ENCODE data around the gene TNPO1. TPM values are rescaled to one million over a fixed set of nuclear protein-coding genes. Genes with fewer than 3 reads are reported as not detected.

The TNPO1 gene
- total and polyA plus RNA-seq, 2 of the 13 experiments (the other 11 are each of a cell fraction or from before 2014, with no cell fraction given), result 26.7 to 123 TPM

DNA sequence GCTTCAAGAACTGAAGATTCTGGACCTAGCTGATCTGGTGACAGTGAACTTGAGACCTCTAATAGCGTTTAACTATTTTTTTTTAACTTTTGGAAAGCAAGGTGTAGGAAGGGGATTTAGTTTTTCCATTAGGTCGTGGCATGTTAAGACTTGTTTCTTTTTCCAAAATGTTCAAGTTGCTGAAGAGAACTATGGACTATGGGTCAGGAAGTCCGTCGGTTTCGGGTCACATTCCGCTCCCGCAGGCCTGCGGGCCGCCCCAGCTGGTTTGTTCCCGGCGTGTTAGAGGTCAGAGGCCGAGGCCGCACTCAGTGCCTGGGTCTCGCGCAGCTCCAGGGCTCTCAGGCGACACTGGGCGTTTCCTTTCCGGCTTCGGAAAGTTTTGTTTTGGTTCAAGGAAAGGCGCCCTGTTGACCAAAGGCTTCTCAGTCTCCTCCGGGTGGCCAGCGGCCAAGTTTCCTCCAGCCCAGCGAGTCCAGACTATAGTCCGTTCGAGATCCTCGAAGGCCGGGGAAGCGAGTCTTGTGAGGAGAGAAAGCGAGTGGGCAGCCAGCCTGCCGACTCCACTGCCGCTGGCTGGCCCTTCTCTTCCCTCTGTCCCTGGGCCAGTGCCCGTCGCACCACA, 138.8 kb downstream of the TNPO1 start (continued):
- TF ChIP-seq, protein P1, sequence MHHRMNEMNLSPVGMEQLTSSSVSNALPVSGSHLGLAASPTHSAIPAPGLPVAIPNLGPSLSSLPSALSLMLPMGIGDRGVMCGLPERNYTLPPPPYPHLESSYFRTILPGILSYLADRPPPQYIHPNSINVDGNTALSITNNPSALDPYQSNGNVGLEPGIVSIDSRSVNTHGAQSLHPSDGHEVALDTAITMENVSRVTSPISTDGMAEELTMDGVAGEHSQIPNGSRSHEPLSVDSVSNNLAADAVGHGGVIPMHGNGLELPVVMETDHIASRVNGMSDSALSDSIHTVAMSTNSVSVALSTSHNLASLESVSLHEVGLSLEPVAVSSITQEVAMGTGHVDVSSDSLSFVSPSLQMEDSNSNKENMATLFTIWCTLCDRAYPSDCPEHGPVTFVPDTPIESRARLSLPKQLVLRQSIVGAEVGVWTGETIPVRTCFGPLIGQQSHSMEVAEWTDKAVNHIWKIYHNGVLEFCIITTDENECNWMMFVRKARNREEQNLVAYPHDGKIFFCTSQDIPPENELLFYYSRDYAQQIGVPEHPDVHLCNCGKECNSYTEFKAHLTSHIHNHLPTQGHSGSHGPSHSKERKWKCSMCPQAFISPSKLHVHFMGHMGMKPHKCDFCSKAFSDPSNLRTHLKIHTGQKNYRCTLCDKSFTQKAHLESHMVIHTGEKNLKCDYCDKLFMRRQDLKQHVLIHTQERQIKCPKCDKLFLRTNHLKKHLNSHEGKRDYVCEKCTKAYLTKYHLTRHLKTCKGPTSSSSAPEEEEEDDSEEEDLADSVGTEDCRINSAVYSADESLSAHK (CRISPR knock-in tag; IDR thresholded peaks at IDR 0.05; ENCODE audit: borderline replicate concordance), result no peak
- TF ChIP-seq ZMYM3 (CRISPR knock-in tag; IDR thresholded peaks at IDR 0.05), result 0 out of 2 replicates have a peak, but pooled peaks have one; percentile 29
- no peak for TF ChIP-seq SRSF4 (IDR thresholded peaks at IDR 0.05; ENCODE audit: low read depth, low read length, poor library complexity, severe bottlenecking)
- TF ChIP-seq PHF5A (CRISPR knock-in tag; IDR thresholded peaks at IDR 0.05; ENCODE audit: low read depth, unreplicated experiment), result no peak
- TF ChIP-seq, protein P2, sequence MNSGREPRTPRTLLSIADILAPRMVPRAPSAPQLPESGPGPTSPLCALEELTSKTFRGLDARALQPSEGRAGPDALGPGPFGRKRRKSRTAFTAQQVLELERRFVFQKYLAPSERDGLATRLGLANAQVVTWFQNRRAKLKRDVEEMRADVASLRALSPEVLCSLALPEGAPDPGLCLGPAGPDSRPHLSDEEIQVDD (CRISPR knock-in tag; IDR thresholded peaks at IDR 0.05; ENCODE audit: borderline replicate concordance), result no peak; the same call in 1 of the 2 replicates
- TF ChIP-seq, protein P3, sequence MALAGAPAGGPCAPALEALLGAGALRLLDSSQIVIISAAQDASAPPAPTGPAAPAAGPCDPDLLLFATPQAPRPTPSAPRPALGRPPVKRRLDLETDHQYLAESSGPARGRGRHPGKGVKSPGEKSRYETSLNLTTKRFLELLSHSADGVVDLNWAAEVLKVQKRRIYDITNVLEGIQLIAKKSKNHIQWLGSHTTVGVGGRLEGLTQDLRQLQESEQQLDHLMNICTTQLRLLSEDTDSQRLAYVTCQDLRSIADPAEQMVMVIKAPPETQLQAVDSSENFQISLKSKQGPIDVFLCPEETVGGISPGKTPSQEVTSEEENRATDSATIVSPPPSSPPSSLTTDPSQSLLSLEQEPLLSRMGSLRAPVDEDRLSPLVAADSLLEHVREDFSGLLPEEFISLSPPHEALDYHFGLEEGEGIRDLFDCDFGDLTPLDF (CRISPR knock-in tag; IDR thresholded peaks at IDR 0.05), result no peak
- TF ChIP-seq MYNN (CRISPR knock-in tag; IDR thresholded peaks at IDR 0.05; ENCODE audit: low read depth), result no peak
- TF ChIP-seq, protein P4, sequence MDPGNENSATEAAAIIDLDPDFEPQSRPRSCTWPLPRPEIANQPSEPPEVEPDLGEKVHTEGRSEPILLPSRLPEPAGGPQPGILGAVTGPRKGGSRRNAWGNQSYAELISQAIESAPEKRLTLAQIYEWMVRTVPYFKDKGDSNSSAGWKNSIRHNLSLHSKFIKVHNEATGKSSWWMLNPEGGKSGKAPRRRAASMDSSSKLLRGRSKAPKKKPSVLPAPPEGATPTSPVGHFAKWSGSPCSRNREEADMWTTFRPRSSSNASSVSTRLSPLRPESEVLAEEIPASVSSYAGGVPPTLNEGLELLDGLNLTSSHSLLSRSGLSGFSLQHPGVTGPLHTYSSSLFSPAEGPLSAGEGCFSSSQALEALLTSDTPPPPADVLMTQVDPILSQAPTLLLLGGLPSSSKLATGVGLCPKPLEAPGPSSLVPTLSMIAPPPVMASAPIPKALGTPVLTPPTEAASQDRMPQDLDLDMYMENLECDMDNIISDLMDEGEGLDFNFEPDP (CRISPR knock-in tag; conservative IDR thresholded peaks at IDR 0.05), result no peak
- TF ChIP-seq, protein P5, sequence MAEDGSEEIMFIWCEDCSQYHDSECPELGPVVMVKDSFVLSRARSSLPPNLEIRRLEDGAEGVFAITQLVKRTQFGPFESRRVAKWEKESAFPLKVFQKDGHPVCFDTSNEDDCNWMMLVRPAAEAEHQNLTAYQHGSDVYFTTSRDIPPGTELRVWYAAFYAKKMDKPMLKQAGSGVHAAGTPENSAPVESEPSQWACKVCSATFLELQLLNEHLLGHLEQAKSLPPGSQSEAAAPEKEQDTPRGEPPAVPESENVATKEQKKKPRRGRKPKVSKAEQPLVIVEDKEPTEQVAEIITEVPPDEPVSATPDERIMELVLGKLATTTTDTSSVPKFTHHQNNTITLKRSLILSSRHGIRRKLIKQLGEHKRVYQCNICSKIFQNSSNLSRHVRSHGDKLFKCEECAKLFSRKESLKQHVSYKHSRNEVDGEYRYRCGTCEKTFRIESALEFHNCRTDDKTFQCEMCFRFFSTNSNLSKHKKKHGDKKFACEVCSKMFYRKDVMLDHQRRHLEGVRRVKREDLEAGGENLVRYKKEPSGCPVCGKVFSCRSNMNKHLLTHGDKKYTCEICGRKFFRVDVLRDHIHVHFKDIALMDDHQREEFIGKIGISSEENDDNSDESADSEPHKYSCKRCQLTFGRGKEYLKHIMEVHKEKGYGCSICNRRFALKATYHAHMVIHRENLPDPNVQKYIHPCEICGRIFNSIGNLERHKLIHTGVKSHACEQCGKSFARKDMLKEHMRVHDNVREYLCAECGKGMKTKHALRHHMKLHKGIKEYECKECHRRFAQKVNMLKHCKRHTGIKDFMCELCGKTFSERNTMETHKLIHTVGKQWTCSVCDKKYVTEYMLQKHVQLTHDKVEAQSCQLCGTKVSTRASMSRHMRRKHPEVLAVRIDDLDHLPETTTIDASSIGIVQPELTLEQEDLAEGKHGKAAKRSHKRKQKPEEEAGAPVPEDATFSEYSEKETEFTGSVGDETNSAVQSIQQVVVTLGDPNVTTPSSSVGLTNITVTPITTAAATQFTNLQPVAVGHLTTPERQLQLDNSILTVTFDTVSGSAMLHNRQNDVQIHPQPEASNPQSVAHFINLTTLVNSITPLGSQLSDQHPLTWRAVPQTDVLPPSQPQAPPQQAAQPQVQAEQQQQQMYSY (CRISPR knock-in tag; IDR thresholded peaks at IDR 0.05), result no peak
- TF ChIP-seq IRF2 (CRISPR knock-in tag; IDR thresholded peaks at IDR 0.05), result no peak
- TF ChIP-seq ZNF10 (CRISPR knock-in tag; IDR thresholded peaks at IDR 0.05; ENCODE audit: borderline replicate concordance, low read depth), result no peak
- TF ChIP-seq, protein P6, sequence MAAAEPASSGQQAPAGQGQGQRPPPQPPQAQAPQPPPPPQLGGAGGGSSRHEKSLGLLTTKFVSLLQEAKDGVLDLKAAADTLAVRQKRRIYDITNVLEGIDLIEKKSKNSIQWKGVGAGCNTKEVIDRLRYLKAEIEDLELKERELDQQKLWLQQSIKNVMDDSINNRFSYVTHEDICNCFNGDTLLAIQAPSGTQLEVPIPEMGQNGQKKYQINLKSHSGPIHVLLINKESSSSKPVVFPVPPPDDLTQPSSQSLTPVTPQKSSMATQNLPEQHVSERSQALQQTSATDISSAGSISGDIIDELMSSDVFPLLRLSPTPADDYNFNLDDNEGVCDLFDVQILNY (CRISPR knock-in tag; conservative IDR thresholded peaks at IDR 0.05), result no peak
- TF ChIP-seq PCBP2 (optimal IDR thresholded peaks at IDR 0.05; ENCODE audit: low read depth, low read length, poor library complexity, severe bottlenecking), result no peak
- TF ChIP-seq, protein P7, sequence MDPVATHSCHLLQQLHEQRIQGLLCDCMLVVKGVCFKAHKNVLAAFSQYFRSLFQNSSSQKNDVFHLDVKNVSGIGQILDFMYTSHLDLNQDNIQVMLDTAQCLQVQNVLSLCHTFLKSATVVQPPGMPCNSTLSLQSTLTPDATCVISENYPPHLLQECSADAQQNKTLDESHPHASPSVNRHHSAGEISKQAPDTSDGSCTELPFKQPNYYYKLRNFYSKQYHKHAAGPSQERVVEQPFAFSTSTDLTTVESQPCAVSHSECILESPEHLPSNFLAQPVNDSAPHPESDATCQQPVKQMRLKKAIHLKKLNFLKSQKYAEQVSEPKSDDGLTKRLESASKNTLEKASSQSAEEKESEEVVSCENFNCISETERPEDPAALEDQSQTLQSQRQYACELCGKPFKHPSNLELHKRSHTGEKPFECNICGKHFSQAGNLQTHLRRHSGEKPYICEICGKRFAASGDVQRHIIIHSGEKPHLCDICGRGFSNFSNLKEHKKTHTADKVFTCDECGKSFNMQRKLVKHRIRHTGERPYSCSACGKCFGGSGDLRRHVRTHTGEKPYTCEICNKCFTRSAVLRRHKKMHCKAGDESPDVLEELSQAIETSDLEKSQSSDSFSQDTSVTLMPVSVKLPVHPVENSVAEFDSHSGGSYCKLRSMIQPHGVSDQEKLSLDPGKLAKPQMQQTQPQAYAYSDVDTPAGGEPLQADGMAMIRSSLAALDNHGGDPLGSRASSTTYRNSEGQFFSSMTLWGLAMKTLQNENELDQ (CRISPR knock-in tag; IDR thresholded peaks at IDR 0.05; ENCODE audit: borderline replicate concordance), result no peak
- TF ChIP-seq ZNF296 (CRISPR knock-in tag; conservative IDR thresholded peaks at IDR 0.05), result no peak
